SK-MEL-5 (cell line): ENCODE results near the gene CAMK2N1. TPM values are rescaled to one million over a fixed set of nuclear protein-coding genes. Genes with fewer than 3 reads are reported as not detected.

Source experiments
- DNase-seq: peaks from one replicate; pipeline ENCODE4 v3.0.0-alpha.2; 2016; ENCODE audit warnings: low read depth, low spot score
- in situ Hi-C: cut with HindIII; loops from 2 replicates; pipeline ENCODE4 v1.10.0; 2016; ENCODE audit warnings: low sequenced_read_pairs, high pct_unique_total_duplicates, low pct_unique_long_range_greater_than_20kb
- total RNA-seq: library from RNA; depleted of rRNA; stranded (reverse); fragments of >200 nt; shearing (Covaris generic); gene quantifications from 2 replicates; pipeline ENCODE4 v1.2.3, GENCODE V29; 2014

Gene CAMK2N1
- total RNA-seq, 1 experiment from 2014 or later, result 1.7 TPM

- in situ Hi-C loops, result no loop called here
- DNase-seq, result no peak
These were observed 2.0 kb downstream of the CAMK2N1 start for GRCh38 chr1:20483833-20484518.

- in situ Hi-C loops, result no loop called here
- no peak for DNase-seq
These were observed 2.7 kb downstream of the CAMK2N1 start for GRCh38 chr1:20483098-20483832.

GRCh38 chr1:20481643-20482498, 4.1 kb downstream of the CAMK2N1 start:
- in situ Hi-C loops, result no loop called here
- DNase-seq, result no peak

- in situ Hi-C loops, result no loop called here
- no peak for DNase-seq
These were observed 4.9 kb downstream of the CAMK2N1 start for GRCh38 chr1:20480951-20481617.

- DNase-seq, result no peak
- in situ Hi-C loops, result no loop called here
These were observed 5.6 kb downstream of the CAMK2N1 start for GRCh38 chr1:20480243-20480944.

GRCh38 chr1:20479840-20480239, 6.2 kb downstream of the CAMK2N1 start:
- in situ Hi-C loops, result no loop called here
- no peak for DNase-seq

GRCh38 chr1:20478057-20478635, 7.9 kb downstream of the CAMK2N1 start:
- no peak for DNase-seq
- in situ Hi-C loops, result no loop called here

- in situ Hi-C loops, result no loop called here
- no peak for DNase-seq
These were observed 8.5 kb downstream of the CAMK2N1 start for GRCh38 chr1:20477348-20478056.

GRCh38 chr1:20476265-20477038, 9.6 kb downstream of the CAMK2N1 start:
- in situ Hi-C loops, result no loop called here
- no peak for DNase-seq

GRCh38 chr1:20474996-20475395, 11.0 kb downstream of the CAMK2N1 start:
- DNase-seq, result no peak
- in situ Hi-C loops, result no loop called here

- in situ Hi-C loops, result no loop called here
- DNase-seq, result no peak
These were observed 11.6 kb downstream of the CAMK2N1 start for GRCh38 chr1:20474333-20474975.

- in situ Hi-C loops, result no loop called here
- no peak for DNase-seq
These were observed 12.1 kb downstream of the CAMK2N1 start for GRCh38 chr1:20473894-20474293.

- peak; percentile 57 for DNase-seq
- in situ Hi-C loops, result no loop called here
These were observed 12.9 kb downstream of the CAMK2N1 start for GRCh38 chr1:20472860-20473711.

- no peak for DNase-seq
- in situ Hi-C loops, result no loop called here
These were observed 13.9 kb downstream of the CAMK2N1 start for GRCh38 chr1:20472121-20472520.
